ENCODE results near the gene CDK2.

DNA sequence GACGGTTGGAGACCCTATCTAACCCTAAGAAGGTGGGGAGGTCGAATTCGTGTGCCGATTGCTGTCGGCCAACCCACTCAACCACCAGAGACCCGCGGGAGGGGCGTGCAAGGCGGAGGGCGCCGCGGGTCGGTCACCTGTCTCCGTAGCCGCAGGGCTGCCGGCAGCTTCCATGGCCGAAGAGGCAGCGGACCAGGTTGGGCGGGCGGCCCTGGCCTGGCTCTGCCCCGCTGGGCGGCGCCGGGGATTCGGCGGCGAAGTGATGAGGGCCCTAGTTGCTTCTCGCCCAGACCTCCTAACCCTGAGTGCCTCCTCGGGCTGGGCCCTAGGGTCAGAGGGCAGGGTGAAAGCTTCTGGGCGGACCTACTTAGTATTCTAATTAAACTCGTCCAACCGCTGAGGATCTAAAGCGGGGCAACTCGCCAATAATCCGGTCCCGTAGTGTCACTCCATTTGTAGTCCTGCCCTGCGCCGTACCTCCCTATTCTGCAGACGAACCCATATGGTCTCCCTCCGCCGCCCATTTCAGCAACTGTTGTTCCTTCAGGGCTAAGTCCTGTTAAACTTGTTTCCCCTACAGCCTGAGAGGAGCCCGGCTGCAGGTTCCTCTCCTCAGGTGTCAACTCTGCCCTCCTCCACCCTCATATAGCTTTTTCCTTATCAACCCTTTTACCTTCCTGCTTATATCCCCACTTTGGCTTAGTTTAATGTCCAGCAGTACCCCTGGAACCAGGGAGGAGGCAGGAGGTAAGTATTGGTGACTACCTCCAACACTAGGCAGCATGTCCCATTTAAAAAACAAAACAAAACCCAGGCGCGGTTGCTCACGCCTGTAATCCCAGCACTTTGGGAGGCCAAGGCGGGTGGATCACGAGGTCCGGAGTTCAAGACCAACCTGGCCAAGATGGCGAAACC is 38.8 kb upstream of the CDK2 start, which contains the start of gene PYM1:
- TF ChIP-seq CTCF (conservative IDR thresholded peaks at IDR 0.05 in 1 of 2, IDR thresholded peaks at IDR 0.05 in 1 of 2; ENCODE audit: extremely low read depth in 1 of 2, insufficient read depth in 1 of 2, low read depth in 1 of 2, low read length in 2 of 2) (peak in 1 of 2 donors; percentile 2), EZH2 (IDR thresholded peaks at IDR 0.05; ENCODE audit: borderline replicate concordance, low read length) (no peak)
